Activated CD4-positive, alpha-beta memory T cell treated with anti-CD3 and anti-CD28 coated beads, Interleukin-2, amount 10 ng/mL, durations not matched to agents 7 days and 5 days (primary cell): ENCODE measurements around the gene KLHDC1. TPM values are rescaled to one million over a fixed set of nuclear protein-coding genes. Genes with fewer than 3 reads are reported as not detected.
"Not testable (repeated sequence)": the region's sequence is repeated elsewhere in the genome, so short reads cannot be mapped to it uniquely, and the experiment has no call there.

ENCODE experiments used
- CTCF ChIA-PET: fragments of 350-600 bp; sonication (Branson Sonifier 250); formaldehyde crosslinking; loops from one replicate; lab custom pipeline; 2021; ENCODE audit warnings: antibody characterized with exemption, inconsistent platforms; lab: Charles Lee
- POLR2A ChIA-PET: fragments of 350-600 bp; sonication (Branson Sonifier 250); formaldehyde crosslinking; loops from one replicate; lab custom pipeline; 2021; ENCODE audit warnings: antibody characterized with exemption; lab: Charles Lee
- DNase-seq: peaks from one replicate; pipeline ENCODE4 v3.0.0-alpha.2; 2020
- H3K27ac Mint-ChIP-seq: one replicate; pipeline ENCODE4 v1.8.0; 2021; ENCODE audit warnings: mild to moderate bottlenecking, mixed read lengths
- H3K27me3 Mint-ChIP-seq: one replicate; pipeline ENCODE4 v1.8.0; 2021; ENCODE audit warnings: mixed read lengths
- H3K36me3 Mint-ChIP-seq: one replicate; pipeline ENCODE4 v1.8.0; 2021; ENCODE audit warnings: low read depth, mixed read lengths
- H3K4me1 Mint-ChIP-seq: one replicate; pipeline ENCODE4 v1.8.0; 2021; ENCODE audit warnings: mixed read lengths
- H3K4me3 Mint-ChIP-seq: one replicate; pipeline ENCODE4 v1.8.0; 2021; ENCODE audit warnings: mild to moderate bottlenecking, mixed read lengths
- H3K9me3 Mint-ChIP-seq: one replicate; pipeline ENCODE4 v1.8.0; 2021; ENCODE audit warnings: mixed read lengths
- total RNA-seq, 2 experiments: library from RNA; stranded (reverse); gene quantifications; one replicate each; pipeline ENCODE4 v1.2.3, GENCODE V29; 2021

The KLHDC1 gene
- total RNA-seq = 1 to 10 TPM; 2.4 to 2.6 TPM

GRCh38 chr14:49692811-49693734, at the start of gene KLHDC1:
TSS of gene KLHDC1 (plus strand) at chr14:49693120. CDS start at chr14:49693195, 75 bp downstream.
- Mint-ChIP-seq H3K36me3 (no peaks in the 10 kb centered on the region), H3K27ac (peak within 1 kb of the TSS; percentile 66), H3K4me1 (peaks cover 38% of the 10 kb centered on the region), H3K27me3 (no peaks in the 10 kb centered on the region), H3K4me3 (peak within 1 kb of the TSS; percentile 72), H3K9me3 (no peaks in the 10 kb centered on the region)
- peak; percentile 77 for DNase-seq
- ChIA-PET CTCF (interaction anchor here (0.8 to 2.2 kb wide), 5 partner anchors 59 to 159 kb away, joined by 3 to 9 read pairs (median 5); partner anchors contain the start of genes KLHDC2 and NEMF), POLR2A (interaction anchor here (0.6 to 4.3 kb wide), 7 partner anchors 10 to 973 kb away, joined by 3 to 47 read pairs (median 3); partner anchors contain the start of genes KLHDC2, MGAT2 and RPL36AL)

- DNase-seq = no peak
- Mint-ChIP-seq H3K4me1 (no peaks in the 10 kb centered on the region), H3K4me3 (no peak overlapping the region), H3K27ac (no peak overlapping the region), H3K27me3 (no peaks in the 10 kb centered on the region), H3K36me3 (peaks cover 21% of the 10 kb centered on the region), H3K9me3 (no peaks in the 10 kb centered on the region)
- CTCF ChIA-PET = no interaction called here
- POLR2A ChIA-PET = no interaction called here
These were observed 39.4 kb upstream of the KLHDC1 start for GRCh38 chr14:49653508-49653907.

- H3K27ac Mint-ChIP-seq = no peak overlapping the region
- POLR2A ChIA-PET = interaction anchor here (0.8 kb wide), 1 partner anchor 113 kb away, joined by 3 read pairs; the partner anchor contains the start of gene KLHDC2
- DNase-seq = no peak
- H3K36me3 Mint-ChIP-seq = peaks cover 21% of the 10 kb centered on the region
- H3K9me3 Mint-ChIP-seq = no peaks in the 10 kb centered on the region
- CTCF ChIA-PET = interaction anchor here (1.5 kb wide), 1 partner anchor 19 kb away, joined by 6 read pairs; the partner anchor contains the start of gene DNAAF2
- no peak overlapping the region for H3K4me3 Mint-ChIP-seq
- H3K4me1 Mint-ChIP-seq = no peaks in the 10 kb centered on the region
- H3K27me3 Mint-ChIP-seq = no peaks in the 10 kb centered on the region
These were observed 38.4 kb upstream of the KLHDC1 start for GRCh38 chr14:49654511-49654910.

GRCh38 chr14:49657500-49657899, 35.4 kb upstream of the KLHDC1 start:
- peaks cover 25% of the 10 kb centered on the region for H3K36me3 Mint-ChIP-seq
- H3K27me3 Mint-ChIP-seq, DNase-seq, CTCF ChIA-PET, H3K4me3 Mint-ChIP-seq, POLR2A ChIA-PET, H3K27ac Mint-ChIP-seq, H3K4me1 Mint-ChIP-seq, H3K9me3 Mint-ChIP-seq: not testable (repeated sequence)

- Mint-ChIP-seq H3K27me3 (no peaks in the 10 kb centered on the region), H3K4me3 (no peak overlapping the region), H3K4me1 (no peaks in the 10 kb centered on the region), H3K27ac (no peak overlapping the region), H3K36me3 (peaks cover 24% of the 10 kb centered on the region), H3K9me3 (no peaks in the 10 kb centered on the region)
- DNase-seq = no peak
- ChIA-PET POLR2A (interaction anchor here (1.3 kb wide), 1 partner anchor 66 kb away, joined by 3 read pairs; no protein-coding TSS in a partner anchor), CTCF (interaction anchor here (0.7 to 1.2 kb wide), 2 partner anchors 24 to 26 kb away, joined by 5 to 6 read pairs; no protein-coding TSS in a partner anchor)
These were observed 33.1 kb upstream of the KLHDC1 start for GRCh38 chr14:49659526-49660455.

- POLR2A ChIA-PET = no interaction called here
- H3K36me3 Mint-ChIP-seq = peaks cover 53% of the 10 kb centered on the region
- no peak overlapping the region for H3K4me3 Mint-ChIP-seq
- no peak overlapping the region for H3K27ac Mint-ChIP-seq
- peaks cover 2% of the 10 kb centered on the region for H3K4me1 Mint-ChIP-seq
- H3K9me3 Mint-ChIP-seq = no peaks in the 10 kb centered on the region
- no peak for DNase-seq
- no peaks in the 10 kb centered on the region for H3K27me3 Mint-ChIP-seq
- CTCF ChIA-PET = no interaction called here
These were observed 22.4 kb upstream of the KLHDC1 start for GRCh38 chr14:49670475-49670874.

- Mint-ChIP-seq H3K4me3 (no peak overlapping the region), H3K27ac (no peak overlapping the region), H3K9me3 (no peaks in the 10 kb centered on the region), H3K4me1 (peaks cover 2% of the 10 kb centered on the region), H3K27me3 (no peaks in the 10 kb centered on the region), H3K36me3 (peaks cover 57% of the 10 kb centered on the region)
- no peak for DNase-seq
- CTCF ChIA-PET = no interaction called here
- POLR2A ChIA-PET = no interaction called here
These were observed 19.3 kb upstream of the KLHDC1 start for GRCh38 chr14:49673586-49673985.

- H3K9me3 Mint-ChIP-seq = no peaks in the 10 kb centered on the region
- peaks cover 20% of the 10 kb centered on the region for H3K4me1 Mint-ChIP-seq
- no peak overlapping the region for H3K27ac Mint-ChIP-seq
- DNase-seq = no peak
- ChIA-PET POLR2A (interaction anchor here (1.2 to 1.6 kb wide), 3 partner anchors 10 to 90 kb away, joined by 4 to 7 read pairs (median 6); partner anchors contain the start of genes DNAAF2, KLHDC2 and POLE2), CTCF (no interaction called here)
- H3K4me3 Mint-ChIP-seq = no peak overlapping the region
- no peaks in the 10 kb centered on the region for H3K27me3 Mint-ChIP-seq
- peaks cover 68% of the 10 kb centered on the region for H3K36me3 Mint-ChIP-seq
These were observed 15.3 kb upstream of the KLHDC1 start for GRCh38 chr14:49677643-49678042.

- POLR2A ChIA-PET = no interaction called here
- no peak for DNase-seq
- peak overlapping the region; percentile 32 for H3K27ac Mint-ChIP-seq
- no peaks in the 10 kb centered on the region for H3K27me3 Mint-ChIP-seq
- H3K9me3 Mint-ChIP-seq = no peaks in the 10 kb centered on the region
- peaks cover 27% of the 10 kb centered on the region for H3K4me1 Mint-ChIP-seq
- CTCF ChIA-PET = interaction anchor here (0.6 kb wide), 1 partner anchor 19 kb away, joined by 4 read pairs; no protein-coding TSS in a partner anchor
- H3K4me3 Mint-ChIP-seq = no peak overlapping the region
- peaks cover 61% of the 10 kb centered on the region for H3K36me3 Mint-ChIP-seq
These were observed 13.6 kb upstream of the KLHDC1 start for GRCh38 chr14:49679271-49679670.

- Mint-ChIP-seq H3K4me1 (peaks cover 45% of the 10 kb centered on the region), H3K27ac (no peak overlapping the region), H3K27me3 (no peaks in the 10 kb centered on the region), H3K4me3 (peak overlapping the region; percentile 89), H3K9me3 (no peaks in the 10 kb centered on the region), H3K36me3 (peaks cover 22% of the 10 kb centered on the region)
- DNase-seq = no peak
- ChIA-PET CTCF (interaction anchor here (1.0 to 2.8 kb wide), 3 partner anchors 52 to 165 kb away, joined by 3 to 14 read pairs (median 4); partner anchors contain the start of genes NEMF and RPS29), POLR2A (interaction anchor here (1.0 to 4.2 kb wide), 7 partner anchors 9 to 88 kb away, joined by 4 to 99 read pairs (median 7); partner anchors contain the start of genes DNAAF2, KLHDC2, LRR1 and MGAT2)
These were observed 6.5 kb upstream of the KLHDC1 start for GRCh38 chr14:49686425-49686824.

- H3K4me1 Mint-ChIP-seq = peaks cover 53% of the 10 kb centered on the region
- H3K27me3 Mint-ChIP-seq = no peaks in the 10 kb centered on the region
- H3K27ac Mint-ChIP-seq = peak within 1 kb of the TSS; percentile 76
- peak; percentile 81 for DNase-seq
- ChIA-PET POLR2A (interaction anchor here (0.6 to 4.2 kb wide), 20 partner anchors 8 to 623 kb away, joined by 3 to 99 read pairs (median 5); partner anchors contain the start of genes DNAAF2, KLHDC2, LRR1 and MGAT2), CTCF (interaction anchor here (0.6 to 2.8 kb wide), 5 partner anchors 45 to 164 kb away, joined by 3 to 15 read pairs (median 10); partner anchors contain the start of genes DNAAF2, KLHDC2, MGAT2 and NEMF)
- H3K9me3 Mint-ChIP-seq = no peaks in the 10 kb centered on the region
- peak within 1 kb of the TSS; percentile 89 for H3K4me3 Mint-ChIP-seq
- peaks cover 14% of the 10 kb centered on the region for H3K36me3 Mint-ChIP-seq
These were observed 4.8 kb upstream of the KLHDC1 start, which contains the start of gene POLE2 for GRCh38 chr14:49687942-49688700. TSS of gene POLE2 (minus strand) at chr14:49688214. CDS start at chr14:49688203, 11 bp downstream.
